NCI-H226 (cell line): ENCODE results near the gene PYGM.

Source experiments
- DNase-seq: peaks from one replicate; pipeline ENCODE4 v3.0.0-alpha.2; 2015

The PYGM gene

GRCh38 chr11:64731601-64732000, 28.2 kb downstream of the PYGM start:
- no peak for DNase-seq

- no peak for DNase-seq
Observed at GRCh38 chr11:64729851-64730382, 29.9 kb downstream of the PYGM start.

- DNase-seq, result no peak
Observed at GRCh38 chr11:64728757-64729365, 30.9 kb downstream of the PYGM start.

GRCh38 chr11:64726867-64727530, 32.8 kb downstream of the PYGM start:
- no peak for DNase-seq

GRCh38 chr11:64726211-64726641, 33.5 kb downstream of the PYGM start:
- no peak for DNase-seq

- no peak for DNase-seq
Observed at GRCh38 chr11:64724863-64725532, 34.8 kb downstream of the PYGM start.

GRCh38 chr11:64723907-64724862, 35.6 kb downstream of the PYGM start:
- DNase-seq, result no peak

- DNase-seq, result peak; percentile 84
Observed at GRCh38 chr11:64723117-64723906, 36.5 kb downstream of the PYGM start, which contains the start of gene NRXN2. Gene NRXN2, minus strand, starts transcription at chr11:64723197. Its CDS starts 9,498 bp downstream, at chr11:64713699.

- DNase-seq, result no peak
Observed at GRCh38 chr11:64722141-64723065, 37.4 kb downstream of the PYGM start.

- no peak for DNase-seq
Observed at GRCh38 chr11:64721359-64721699, 38.4 kb downstream of the PYGM start.

- no peak for DNase-seq
Observed at GRCh38 chr11:64720640-64721358, 39.0 kb downstream of the PYGM start.

- DNase-seq, result no peak
Observed at GRCh38 chr11:64720167-64720566, 39.6 kb downstream of the PYGM start.

GRCh38 chr11:64719406-64719805, 40.4 kb downstream of the PYGM start:
- DNase-seq, result no peak

- no peak for DNase-seq
Observed at GRCh38 chr11:64718780-64719124, 41.0 kb downstream of the PYGM start.

GRCh38 chr11:64718084-64718779, 41.5 kb downstream of the PYGM start:
- DNase-seq, result no peak

GRCh38 chr11:64717268-64717578, 42.6 kb downstream of the PYGM start:
- DNase-seq, result no peak

- no peak for DNase-seq
Observed at GRCh38 chr11:64716473-64717267, 43.1 kb downstream of the PYGM start.

GRCh38 chr11:64715756-64716472, 43.9 kb downstream of the PYGM start:
- DNase-seq, result no peak
